Stimulated activated CD8-positive, alpha-beta memory T cell treated with anti-CD3 and anti-CD28 coated beads, Interleukin-7, amount 100 ng/mL, for 24 hours (primary cell): ENCODE measurements around the gene FOXP1.

Source experiments
- DNase-seq: peaks from one replicate; pipeline ENCODE4 v3.0.0-alpha.2; 2020; ENCODE audit warnings: low read depth

The FOXP1 gene

DNA sequence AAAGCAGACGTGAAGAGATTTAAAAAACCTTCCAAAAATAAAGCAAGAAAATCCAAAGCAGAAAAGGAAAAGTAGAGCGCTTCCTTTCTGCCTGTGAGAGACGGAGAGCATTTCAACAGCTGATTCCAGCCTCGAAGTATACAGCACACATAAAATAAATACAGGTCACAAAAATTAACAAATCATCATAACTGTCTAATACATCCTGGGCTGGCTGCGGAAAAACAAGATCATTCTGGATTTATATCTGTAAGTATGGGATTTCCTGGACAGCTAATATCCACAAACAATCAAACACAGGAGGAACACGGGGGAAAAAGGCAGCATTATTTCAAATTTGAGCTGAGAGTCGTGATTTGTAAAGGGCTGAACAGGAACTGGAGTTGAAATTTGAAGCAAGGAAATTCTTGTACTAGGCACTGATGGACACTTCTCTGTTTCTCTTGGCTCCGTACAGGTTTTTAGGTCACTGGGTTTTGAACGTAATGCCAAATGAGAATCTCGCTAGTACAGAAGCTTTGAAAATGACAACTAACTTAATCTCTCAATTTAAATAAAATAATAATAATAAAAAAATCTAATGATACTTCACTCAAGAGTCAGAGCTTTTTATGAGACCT lies 577.7 kb downstream of the FOXP1 start:
- no peak for DNase-seq

DNA sequence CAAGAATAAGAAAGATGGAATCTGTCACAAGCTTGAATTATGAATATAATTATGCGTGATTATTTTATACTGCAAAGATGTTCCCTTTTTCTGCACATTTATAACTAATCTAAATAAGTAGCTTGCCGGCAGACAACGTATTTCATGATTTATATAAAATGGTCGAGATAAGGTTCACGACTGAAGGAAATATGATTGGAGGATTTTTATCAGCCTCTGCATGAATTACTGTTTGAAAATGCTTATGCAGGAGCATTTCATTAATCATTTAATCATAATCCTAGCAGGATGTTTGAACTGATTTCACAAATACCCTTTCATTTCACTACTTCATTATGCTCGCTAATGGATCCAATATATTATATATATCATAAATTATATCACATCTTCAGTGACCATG lies 580.0 kb downstream of the FOXP1 start:
- DNase-seq, result no peak

DNA sequence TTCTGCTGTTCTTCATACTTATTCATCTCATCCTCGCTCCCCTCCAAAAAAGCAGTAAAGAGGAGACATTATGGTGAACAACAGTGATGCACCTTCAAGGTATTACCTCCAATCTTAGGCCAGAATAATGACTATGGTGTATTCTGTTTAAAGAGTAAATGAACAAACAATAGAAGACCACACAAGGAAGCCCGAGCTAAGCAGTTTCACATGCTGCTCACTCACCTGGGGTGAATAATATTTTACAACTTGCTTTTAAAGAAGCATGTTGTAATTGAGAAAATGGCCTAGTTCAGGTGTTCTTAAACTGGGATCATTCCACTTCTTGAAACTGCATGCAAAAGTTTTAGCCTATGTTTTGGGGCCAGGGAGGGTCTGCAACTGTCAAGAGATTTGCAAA lies 581.2 kb downstream of the FOXP1 start:
- DNase-seq, result no peak

DNA sequence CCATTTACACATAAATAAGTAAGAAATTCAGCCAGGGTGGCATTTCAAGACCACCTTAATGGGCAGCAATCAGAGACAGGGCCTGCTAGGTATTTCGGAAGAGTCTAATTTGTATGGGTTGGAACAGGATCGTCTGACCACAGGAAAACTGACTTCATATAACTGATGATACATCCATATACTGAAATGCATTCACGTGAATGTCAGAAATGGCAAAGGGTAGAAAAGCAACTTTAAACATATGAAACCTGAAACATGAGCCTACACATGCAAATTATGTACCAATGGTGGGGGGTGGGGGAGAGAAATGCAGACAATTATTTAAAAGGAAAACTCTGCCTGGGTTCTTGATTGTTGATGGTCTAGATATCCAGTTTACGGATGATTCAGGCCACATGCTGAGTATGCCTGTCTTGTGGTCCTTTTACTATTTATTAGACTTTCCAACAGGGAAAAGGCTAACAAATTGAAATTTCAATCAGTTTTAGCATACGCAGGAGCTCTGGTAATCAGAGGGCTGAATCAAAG lies 582.2 kb downstream of the FOXP1 start:
- no peak for DNase-seq

DNA sequence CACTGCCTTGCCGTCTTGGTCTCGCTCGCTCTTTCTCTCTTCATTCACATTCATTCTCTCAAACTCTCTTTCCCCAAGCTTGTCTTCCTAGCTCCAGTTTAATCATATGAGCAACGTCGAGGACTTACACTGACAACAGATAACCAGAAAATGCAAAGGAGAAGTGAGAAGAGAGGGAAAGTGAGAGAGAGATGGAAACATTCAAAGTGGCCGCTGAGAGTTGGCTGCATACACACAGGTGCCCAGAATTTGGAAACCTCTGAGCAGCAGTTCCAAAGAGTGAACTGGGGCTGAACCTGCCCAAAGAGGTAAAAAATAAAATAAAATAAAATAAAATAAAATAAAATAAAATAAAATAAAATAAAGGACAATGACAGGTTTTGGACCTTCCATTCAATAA lies 583.0 kb downstream of the FOXP1 start:
- no peak for DNase-seq

DNA sequence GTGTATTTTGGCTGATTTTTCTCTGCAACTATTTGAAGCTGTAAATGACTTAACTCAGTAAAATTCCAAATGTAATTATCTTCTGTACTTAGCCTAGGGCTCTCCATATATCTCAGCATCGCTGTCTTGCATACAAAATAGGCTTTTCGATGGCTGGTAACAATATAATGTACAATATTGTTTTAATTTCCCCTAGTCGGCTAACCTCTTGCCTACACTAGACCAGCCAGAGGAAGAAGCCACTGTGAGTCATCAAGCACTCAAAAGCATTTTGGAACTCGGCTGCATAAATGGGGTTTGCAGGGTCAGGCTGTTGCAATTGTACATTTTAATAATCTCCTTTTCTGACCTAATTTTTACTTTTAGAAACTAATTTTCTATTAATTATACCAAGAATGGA lies 583.8 kb downstream of the FOXP1 start:
- no peak for DNase-seq

DNA sequence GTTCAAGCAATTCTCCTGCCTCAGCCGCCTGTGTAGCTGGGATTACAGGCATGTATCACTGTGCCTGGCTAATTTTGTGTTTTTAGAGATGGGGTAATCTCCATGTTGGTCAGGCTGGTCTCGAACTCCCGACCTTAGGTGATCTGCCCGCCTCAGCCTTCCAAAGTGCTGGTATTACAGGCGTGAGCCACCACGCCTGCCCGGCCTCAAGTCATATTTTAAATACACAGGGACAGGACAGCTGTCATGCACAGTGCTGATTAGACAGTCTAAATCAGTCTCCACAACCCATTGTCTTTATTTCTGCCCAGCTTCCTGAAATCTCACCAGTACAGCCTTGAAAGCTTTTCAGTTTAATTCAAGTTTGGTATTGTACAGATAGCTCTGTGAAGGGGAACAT lies 587.4 kb downstream of the FOXP1 start:
- DNase-seq, result no peak

DNA sequence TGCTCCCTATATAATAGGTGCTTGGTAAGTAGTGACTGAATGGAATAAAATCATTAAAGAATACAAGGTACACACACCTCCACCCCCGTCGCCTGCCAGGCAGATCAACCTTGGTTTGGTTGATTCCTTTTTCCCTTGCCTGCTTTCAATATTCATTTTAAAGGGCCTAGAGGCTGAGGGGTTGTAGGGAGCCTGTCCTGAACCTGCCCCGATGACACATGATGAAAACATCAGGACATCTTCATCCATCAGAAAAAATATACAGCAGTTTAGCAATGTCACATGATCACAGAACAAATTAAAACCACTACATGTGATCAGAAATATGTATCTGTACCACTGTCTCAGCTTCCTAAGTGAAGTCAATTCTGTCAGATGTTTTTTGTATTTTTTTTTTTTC lies 588.9 kb downstream of the FOXP1 start:
- DNase-seq, result no peak

DNA sequence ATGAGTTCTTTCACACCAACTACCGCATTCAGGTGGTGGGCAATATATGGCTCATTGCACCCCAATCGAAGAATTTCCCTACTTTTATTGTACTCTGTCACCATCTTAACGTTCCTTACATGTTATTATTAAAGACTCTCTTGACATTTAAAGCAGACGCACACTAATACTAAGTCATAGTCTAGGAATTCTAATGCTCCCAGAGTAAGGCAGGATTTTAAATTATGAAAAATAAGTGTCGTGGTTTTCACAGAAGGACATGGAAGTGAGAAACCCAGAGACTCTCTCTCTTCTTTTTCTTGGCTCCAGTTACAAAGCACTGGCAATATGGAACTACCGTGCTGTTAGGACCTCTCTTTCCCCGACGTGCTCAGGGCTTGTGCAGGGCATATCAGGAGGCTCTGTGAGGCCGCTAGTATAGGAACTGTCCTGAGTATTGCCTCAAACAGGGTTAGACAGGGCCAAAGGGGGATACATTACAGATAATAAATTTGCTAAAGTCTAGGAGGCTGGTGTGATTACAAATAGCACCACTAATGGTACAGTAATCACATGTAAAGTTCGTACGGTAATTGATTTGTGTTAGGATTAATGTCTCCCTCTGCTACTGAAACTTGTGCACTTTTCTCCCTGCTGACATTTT lies 590.8 kb downstream of the FOXP1 start:
- DNase-seq, result no peak

DNA sequence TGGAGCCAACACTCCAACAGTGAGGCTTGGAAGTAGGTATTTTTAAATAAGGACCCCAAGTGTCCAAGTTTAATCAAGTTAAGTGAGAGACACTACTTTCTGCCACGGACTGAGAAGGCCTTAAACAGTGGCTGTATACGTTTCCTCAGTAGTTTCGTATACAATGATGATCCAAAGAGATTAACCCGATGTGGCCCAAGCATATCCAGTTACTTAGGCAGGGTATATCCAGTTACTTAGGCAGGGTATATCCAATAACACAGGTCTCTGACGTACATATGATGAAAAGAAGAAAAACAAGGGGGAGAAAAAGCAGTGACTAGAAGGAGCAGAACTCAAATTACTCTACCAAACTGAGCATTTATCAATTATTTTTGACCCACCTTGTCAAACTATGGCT lies 591.4 kb downstream of the FOXP1 start:
- no peak for DNase-seq

DNA sequence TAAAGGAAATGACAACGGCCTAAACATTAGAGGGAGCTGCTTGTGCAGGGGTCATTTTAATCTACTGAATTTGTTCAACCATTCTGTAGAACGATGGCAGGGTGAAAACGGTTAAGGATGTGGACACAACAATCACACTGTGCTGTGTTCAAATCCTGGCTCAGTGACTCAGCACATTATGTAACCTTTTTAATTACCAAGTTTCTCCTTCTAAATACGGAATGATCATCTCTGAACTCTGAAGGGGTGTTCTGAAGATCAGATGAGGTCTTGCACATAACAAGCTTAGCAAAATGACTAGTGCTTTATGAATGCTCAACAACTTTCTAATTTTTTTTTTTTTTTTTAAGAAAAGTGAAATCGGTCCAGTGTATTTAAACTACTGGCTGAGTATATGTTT lies 592.8 kb downstream of the FOXP1 start:
- DNase-seq, result no peak

DNA sequence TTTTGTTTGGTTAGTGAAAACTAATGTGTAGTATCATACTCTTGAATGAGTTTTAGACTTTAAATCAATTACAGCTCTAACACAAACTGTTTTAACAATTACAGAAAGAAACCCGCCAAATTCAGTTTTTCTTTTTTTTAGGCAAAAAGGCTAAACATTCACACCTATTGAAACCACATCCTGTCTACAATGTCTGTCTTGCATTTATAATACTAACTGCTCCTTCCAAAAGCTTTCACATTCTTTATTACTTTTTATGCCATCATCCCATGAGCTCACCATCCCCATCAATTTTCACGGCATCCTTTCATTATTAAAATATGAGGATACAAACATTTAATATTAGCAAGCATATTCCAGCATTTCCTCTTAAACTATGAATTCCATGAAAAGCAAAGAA lies 593.3 kb downstream of the FOXP1 start:
- no peak for DNase-seq

DNA sequence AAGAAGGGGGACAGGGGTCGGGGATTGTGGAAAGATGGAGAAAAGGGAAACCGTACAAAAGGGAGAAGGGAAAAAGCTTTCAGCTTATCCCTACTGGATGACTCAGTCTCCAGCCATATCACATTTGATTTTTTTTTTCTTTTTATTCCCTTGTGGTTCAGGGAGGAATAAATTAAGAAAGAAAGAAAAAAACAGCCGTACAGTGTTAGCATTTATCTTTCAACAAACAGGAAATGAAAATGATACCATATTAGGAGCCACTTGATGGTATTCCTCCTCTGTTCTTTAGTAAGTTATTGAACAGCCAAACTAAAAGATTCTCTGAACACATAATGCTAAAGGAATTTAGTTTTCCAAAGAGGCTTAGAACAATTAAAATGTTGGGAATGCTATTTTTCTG lies 594.4 kb downstream of the FOXP1 start:
- no peak for DNase-seq

DNA sequence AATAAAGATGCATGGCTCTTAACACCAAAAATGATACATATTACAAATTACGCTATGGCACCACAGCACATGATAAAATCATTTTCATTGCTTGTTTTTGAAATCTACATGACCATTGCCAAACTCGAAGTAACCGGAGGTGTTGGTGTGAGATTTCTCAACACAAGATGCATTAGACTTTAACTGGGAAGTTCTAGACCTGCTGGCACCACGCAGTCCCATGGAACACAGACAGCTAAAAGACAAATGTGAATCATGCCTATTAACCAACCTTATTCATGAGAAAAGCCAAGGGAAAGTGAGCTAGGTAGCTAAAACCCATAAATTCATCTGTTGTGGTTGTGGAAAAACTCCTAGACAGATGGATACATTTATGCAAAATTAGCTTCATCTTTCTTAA lies 595.4 kb downstream of the FOXP1 start:
- DNase-seq, result no peak

DNA sequence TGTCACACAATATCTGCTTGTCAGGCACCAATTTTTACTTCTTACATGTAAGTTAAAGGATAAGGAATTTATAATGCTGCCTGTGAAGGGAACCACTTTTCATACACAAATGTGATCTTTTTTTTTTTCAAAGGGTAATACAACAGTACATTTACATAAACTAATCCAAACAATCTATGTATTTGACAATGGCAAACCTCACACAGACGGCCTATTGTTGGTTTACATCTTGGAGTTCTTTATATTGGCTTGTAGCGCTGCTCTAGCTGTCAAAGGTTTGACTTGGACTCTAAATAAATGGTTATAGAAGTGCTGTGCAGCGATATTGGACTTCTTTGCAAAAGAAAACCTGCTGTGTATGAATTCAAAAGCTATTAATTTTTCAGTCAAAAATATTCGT lies 598.0 kb downstream of the FOXP1 start:
- DNase-seq, result no peak

DNA sequence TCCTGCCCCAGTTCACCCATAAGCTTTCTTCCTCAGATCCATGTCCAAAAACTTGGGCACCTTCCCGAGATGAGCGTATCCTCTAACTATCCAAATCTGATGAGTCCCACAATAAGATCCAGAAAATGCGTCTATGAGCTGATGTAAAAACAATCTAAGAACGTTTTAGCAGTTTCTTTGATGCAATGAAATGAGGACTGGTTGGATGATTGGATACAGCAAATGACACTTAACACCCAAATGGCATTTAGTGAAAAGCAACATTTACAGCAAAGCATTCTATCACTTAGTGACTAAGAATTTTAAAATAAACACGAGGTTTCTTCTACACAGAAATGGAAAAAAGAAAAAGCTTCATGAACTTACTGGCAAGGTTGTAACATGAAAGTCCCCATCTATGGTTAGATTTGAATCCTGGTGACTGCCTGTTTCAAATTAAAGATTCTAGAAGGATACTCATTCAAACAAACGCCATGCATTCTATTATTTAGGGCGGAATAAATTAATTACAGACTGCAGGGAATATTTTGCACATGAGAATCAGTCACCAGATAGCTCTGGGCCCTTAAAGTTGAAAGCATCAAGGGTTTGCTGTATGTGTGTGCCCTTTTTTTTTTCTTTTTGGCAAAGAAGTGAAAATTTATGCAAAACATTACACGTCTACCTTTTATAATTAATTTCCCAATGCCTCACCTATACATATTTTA lies 598.6 kb downstream of the FOXP1 start:
- DNase-seq, result no peak

DNA sequence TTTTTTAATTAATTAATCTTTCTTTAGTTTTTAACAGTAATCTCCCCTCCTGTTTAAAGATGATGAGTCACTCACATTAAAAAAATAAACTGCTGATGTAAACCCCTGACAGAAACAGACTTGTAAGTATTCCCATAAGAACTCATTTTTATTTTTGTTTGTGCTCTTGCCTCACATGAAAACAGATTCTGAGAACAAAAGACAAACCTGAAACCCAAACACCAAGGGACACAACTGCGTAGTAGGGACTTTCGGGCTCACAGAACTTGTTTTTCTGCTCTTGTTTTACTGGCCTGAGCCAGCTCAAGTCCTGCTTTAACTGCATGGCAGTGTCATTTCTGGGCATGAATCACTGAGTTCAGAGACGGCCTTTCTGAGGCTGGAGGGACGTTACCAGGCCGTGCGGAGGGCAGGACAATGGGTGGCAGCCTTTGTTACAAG lies 600.8 kb downstream of the FOXP1 start:
- no peak for DNase-seq

DNA sequence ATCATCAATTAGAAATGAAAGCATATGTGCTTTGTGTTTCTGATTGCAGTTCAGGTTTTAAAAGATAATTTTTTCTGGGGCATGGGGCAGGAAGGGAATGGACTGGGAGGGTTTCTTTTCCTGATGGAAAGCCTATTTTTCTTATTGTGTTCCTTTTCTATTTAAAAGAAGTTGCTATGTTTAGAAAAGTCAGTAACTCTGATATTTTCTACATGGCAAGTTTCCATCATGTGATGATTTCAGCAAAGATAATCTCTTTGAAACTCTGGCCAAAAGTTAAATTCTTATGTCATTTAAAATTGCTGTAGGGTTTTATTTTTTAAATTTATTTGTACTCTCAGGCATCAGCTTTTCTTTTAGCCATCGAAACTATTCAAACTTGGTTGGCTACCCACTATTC lies 601.2 kb downstream of the FOXP1 start:
- DNase-seq, result no peak

DNA sequence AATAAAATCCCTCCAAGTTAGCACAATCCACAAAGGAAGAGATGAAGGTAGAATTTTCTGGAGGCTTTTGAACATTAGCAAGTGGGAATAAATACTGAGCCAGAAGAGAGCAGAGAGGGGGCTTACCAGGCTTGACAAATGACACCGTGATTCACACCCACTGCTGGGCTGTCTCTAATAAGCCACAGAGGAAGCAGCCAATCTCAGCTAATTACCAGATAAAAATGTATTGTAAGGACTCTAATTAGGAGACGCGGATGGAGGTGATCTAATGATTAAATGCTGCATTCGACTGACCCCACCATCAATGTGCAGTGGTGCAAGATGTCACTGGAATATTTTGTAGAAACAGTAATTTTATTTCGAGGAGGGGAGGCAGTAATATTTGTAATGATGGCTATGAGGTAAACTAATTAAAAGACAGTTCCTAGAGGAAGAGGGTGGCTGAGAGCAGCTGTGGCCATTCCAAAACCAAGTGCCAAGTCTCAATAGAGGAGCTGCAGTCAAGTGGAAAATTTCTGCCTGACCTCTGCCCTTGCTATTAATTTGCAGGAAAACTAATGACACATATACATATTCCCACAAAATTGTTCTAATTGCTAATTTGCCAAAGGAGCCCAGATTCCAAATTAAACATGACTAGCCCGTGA lies 602.2 kb downstream of the FOXP1 start:
- no peak for DNase-seq

DNA sequence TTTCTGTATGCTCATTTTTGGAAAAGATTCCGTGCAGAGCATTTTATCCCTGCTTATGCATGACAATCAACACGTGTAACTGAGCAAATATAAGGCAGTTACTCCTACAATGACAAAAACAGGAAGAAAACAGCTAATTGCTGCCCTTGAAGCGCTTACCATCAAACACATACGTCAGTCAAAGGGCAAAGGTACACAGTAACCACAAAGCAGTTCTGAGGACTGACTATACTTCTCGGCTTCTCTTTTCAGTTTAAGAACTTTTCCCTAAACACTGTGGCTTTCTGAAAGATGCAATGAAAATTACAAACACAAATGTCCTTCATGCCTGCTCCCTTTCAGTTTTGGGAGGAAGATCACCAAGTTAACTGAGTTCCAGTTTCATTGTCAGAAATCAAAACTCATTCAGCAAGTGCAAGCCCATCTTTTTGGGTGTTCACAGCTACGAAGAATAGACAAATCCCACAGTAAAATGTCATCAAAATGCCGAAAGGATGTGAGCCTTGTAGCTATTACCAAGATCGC lies 602.8 kb downstream of the FOXP1 start:
- DNase-seq, result no peak

DNA sequence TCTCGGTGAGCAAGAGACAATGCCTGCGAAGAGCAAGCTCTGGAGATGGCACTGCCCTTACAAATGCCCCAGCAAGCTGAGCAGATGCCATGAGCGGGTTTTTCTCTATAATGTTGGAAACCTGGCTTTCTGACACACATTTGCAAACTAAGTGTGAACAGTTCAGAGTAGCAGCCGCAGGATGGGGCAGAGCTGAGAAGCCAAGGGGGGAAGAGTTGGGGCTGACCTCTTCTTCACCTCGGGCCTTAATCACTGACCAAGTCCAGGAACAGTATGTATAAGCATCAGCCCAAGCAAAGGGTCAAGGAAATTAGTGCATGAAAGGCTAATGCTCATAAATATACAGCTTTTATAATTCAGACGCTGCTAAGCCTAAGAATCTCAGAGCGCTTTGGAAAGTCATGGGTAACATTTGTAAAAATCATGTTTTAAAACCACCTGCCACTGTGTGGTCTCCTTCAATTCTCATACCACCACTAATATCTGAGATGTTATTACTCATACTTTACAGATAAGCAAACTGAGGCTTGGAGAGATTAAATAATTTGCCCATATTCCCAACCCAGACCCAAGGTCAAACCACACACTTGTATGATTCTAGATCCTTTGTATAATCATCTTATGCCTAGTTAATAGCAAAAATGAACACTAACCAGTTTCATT lies 603.4 kb downstream of the FOXP1 start:
- DNase-seq, result no peak

DNA sequence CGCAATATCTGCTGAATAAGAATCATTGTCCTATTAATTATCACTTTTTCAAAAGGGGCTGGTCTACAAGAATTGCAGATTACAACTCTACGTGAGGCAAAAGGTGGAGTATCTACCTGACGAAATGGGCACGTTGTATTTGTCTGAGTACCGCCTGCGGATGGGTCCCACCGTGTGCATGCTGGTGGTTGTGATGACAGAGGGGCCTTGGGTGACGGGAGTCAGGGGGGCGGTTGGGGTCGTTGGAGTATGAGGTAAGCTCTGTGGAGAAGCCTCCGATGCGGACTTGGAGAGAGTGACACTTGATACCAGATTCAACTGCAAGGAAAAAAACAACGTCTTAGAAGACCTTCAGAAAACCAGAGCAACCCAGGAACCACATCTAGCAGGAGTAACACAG lies 605.8 kb downstream of the FOXP1 start:
- DNase-seq, result no peak
